ENCODE data around the gene PDYN. TPM values are rescaled to one million over a fixed set of nuclear protein-coding genes. Genes with fewer than 3 reads are reported as not detected.

The PDYN gene
- total RNA-seq, 1 experiment from 2014 or later, result not detected

GRCh38 chr20:1952737-1953530 is 40.9 kb downstream of the PDYN start:
- DNase-seq (ENCODE audit: low read depth), result no peak

GRCh38 chr20:1951436-1952115 is 42.3 kb downstream of the PDYN start:
- DNase-seq (ENCODE audit: low read depth), result no peak

GRCh38 chr20:1950836-1951235 is 43.0 kb downstream of the PDYN start:
- no peak for DNase-seq (ENCODE audit: low read depth)

GRCh38 chr20:1949347-1950100 is 44.3 kb downstream of the PDYN start:
- peak; percentile 19 for DNase-seq (ENCODE audit: low read depth)

- DNase-seq (ENCODE audit: low read depth), result no peak
These were observed 46.4 kb downstream of the PDYN start for GRCh38 chr20:1947535-1947846.

GRCh38 chr20:1946762-1947534 is 46.9 kb downstream of the PDYN start:
- DNase-seq (ENCODE audit: low read depth), result no peak

- DNase-seq (ENCODE audit: low read depth), result no peak
These were observed 47.5 kb downstream of the PDYN start for GRCh38 chr20:1946442-1946761.

- DNase-seq (ENCODE audit: low read depth), result no peak
These were observed 48.2 kb downstream of the PDYN start for GRCh38 chr20:1945660-1946059.

- peak; percentile 26 for DNase-seq (ENCODE audit: low read depth)
These were observed 48.7 kb downstream of the PDYN start for GRCh38 chr20:1945134-1945618.

GRCh38 chr20:1944345-1945091 is 49.3 kb downstream of the PDYN start:
- no peak for DNase-seq (ENCODE audit: low read depth)

- peak; percentile 39 for DNase-seq (ENCODE audit: low read depth)
These were observed 50.4 kb downstream of the PDYN start for GRCh38 chr20:1943275-1944002.

GRCh38 chr20:1942486-1943274 is 51.2 kb downstream of the PDYN start:
- no peak for DNase-seq (ENCODE audit: low read depth)

- no peak for DNase-seq (ENCODE audit: low read depth)
These were observed 51.8 kb downstream of the PDYN start for GRCh38 chr20:1942061-1942460.

- no peak for DNase-seq (ENCODE audit: low read depth)
These were observed 52.6 kb downstream of the PDYN start for GRCh38 chr20:1941226-1941625.

- DNase-seq (ENCODE audit: low read depth), result no peak
These were observed 53.3 kb downstream of the PDYN start for GRCh38 chr20:1940581-1940980.

GRCh38 chr20:1939270-1939595 is 54.6 kb downstream of the PDYN start:
- no peak for DNase-seq (ENCODE audit: low read depth)

GRCh38 chr20:1938464-1939269 is 55.2 kb downstream of the PDYN start:
- DNase-seq (ENCODE audit: low read depth), result no peak

GRCh38 chr20:1937316-1937976 is 56.4 kb downstream of the PDYN start:
- no peak for DNase-seq (ENCODE audit: low read depth)

Measured in RPMI7951 (cell line).